ENCODE results near the gene FAM83D. TPM values are rescaled to one million over a fixed set of nuclear protein-coding genes. Genes with fewer than 3 reads are reported as not detected.

The FAM83D gene, protein sequence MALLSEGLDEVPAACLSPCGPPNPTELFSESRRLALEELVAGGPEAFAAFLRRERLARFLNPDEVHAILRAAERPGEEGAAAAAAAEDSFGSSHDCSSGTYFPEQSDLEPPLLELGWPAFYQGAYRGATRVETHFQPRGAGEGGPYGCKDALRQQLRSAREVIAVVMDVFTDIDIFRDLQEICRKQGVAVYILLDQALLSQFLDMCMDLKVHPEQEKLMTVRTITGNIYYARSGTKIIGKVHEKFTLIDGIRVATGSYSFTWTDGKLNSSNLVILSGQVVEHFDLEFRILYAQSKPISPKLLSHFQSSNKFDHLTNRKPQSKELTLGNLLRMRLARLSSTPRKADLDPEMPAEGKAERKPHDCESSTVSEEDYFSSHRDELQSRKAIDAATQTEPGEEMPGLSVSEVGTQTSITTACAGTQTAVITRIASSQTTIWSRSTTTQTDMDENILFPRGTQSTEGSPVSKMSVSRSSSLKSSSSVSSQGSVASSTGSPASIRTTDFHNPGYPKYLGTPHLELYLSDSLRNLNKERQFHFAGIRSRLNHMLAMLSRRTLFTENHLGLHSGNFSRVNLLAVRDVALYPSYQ
- total RNA-seq, result 17.3 and 17.6 TPM in 2 replicates

DNA sequence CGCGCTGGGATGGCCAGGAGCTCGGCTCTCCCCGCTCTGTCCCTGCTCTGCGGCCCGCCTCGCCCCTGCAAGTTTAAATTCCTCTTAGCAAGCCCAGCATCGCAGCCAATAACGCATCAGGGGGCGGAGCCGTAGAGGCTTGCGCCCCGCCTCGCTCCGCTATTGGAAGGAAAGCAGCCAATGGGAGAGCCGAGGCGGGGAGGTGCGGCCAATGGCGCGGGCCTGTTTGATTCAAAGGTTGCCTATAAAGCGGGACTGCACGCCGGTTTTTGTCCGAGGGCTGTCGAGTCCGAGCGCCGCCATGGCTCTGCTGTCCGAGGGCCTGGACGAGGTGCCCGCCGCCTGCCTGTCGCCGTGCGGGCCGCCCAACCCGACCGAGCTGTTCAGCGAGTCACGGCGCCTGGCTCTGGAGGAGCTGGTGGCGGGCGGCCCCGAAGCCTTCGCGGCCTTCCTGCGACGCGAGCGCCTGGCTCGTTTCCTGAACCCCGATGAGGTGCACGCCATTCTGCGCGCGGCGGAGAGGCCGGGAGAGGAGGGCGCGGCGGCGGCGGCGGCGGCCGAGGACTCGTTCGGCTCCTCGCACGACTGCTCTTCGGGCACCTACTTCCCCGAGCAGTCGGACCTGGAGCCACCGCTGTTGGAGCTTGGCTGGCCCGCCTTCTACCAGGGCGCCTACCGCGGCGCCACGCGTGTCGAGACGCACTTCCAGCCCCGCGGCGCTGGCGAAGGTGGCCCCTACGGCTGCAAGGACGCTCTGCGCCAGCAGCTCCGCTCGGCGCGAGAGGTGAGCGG, at the start of gene FAM83D:
Gene FAM83D, plus strand, starts transcription at position 276 of the 792 bp plus-strand sequence. Its CDS starts 26 bp downstream, at position 302.
- intact Hi-C loops (cut with micrococcal nuclease), result loop anchor here (1.0 kb wide), 5 partner anchors 36 to 280 kb away; partner anchors contain the start of genes ACTR5, DHX35 and PPP1R16B

- intact Hi-C loops (cut with micrococcal nuclease), result loop anchor here (2.0 kb wide), 1 partner anchor 15 kb away; no protein-coding TSS in a partner anchor
Observed at GRCh38 chr20:38877483-38877882, 48.7 kb upstream of the FAM83D start.

DNA sequence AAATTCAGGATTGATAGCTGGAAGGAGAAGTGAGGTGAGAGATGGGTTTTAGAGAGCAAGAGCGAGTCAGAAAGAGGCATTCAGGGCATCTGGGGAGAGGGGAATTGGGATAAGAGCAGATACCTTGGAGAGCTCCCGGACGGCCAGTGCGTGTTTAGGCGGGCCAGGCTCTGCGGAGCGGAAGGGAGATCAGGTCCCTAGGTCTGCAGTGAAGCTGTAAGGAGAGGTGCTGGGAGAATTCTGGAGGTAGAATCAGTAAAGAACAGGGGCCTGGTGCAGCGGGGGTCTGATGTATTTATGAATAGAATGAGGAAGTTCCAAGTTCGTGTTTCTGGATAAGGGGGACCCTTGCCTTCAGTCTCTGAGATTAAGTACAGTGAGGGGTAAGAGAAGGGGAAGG, 47.4 kb upstream of the FAM83D start:
- intact Hi-C loops (cut with micrococcal nuclease), result no loop called here

DNA sequence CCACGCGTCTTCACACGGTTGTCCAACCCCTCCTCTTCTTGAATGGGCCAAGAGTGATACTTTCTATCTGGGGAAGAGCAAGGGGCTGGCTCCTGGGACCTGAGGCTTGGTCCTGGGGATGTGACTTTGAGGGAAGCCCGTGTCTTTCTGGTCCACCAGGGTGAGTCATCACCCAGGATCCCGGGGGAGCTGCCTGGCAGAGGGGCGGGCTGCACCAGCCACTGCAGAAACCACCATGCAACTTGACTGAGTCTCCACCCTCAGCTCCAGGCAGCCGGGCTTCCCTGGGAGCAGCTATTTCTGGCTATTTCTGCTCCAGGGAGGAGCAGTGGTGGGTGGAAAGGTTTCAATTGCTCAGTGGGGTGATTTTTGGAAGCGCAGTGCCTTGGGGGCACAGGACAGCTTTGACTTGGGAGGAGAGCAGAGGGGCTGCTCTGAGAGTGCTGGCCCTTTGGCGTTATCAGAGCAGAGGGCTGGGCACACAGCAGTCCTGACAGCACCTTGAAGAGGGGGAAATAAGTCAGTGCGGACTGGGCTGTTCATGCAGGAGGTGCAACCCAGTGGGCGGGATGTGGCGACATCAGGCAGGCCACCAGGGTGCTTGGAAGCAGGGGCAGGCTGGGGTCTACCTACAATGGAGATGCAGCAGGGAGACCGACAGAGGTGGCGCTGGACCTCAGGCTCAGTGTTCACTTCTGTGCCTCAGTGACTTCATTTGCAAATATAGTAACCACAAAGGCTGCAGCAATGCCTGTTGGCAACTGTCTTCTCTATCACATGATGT, 45.1 kb upstream of the FAM83D start:
- intact Hi-C loops (cut with micrococcal nuclease), result no loop called here

DNA sequence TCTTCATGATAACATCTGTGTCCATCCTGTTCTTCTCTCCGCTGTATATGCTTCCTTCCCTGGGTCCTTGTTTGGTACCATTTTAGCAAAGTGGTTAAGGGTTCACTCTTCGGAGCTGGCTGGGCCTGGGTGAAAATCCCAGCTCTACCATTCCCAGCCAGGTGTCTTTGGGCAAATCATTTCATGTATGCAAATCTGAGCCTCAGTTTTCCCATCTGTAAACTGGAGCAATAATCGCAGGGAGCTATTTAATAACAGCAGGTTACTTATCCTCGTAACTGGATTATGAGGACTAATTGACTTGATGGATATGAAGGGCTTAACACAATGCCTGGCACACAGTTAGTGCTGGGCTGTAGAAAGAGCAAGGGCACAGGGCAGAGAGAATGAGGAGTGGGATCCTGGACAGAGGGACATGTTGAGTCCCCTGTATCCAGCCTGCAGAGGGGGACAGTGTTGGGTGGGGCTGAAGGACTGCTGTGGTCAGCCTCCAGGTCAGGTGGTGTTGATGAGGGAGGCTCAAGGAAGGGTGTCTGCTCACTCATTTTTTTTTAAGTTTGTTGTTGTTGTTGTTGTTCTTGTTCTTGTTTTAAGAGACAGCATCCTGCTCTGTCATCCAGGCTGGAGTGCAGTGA, 44.3 kb upstream of the FAM83D start:
- intact Hi-C loops (cut with micrococcal nuclease), result no loop called here

GRCh38 chr20:38882600-38882999, 43.6 kb upstream of the FAM83D start:
- intact Hi-C loops (cut with micrococcal nuclease), result no loop called here

- intact Hi-C loops (cut with micrococcal nuclease), result no loop called here
Observed at GRCh38 chr20:38883081-38883980, 42.9 kb upstream of the FAM83D start.

GRCh38 chr20:38883981-38884733, 42.1 kb upstream of the FAM83D start:
- intact Hi-C loops (cut with micrococcal nuclease), result loop anchor here (2.0 kb wide), 1 partner anchor 41 kb away; no protein-coding TSS in a partner anchor

- intact Hi-C loops (cut with micrococcal nuclease), result loop anchor here (2.0 kb wide), 1 partner anchor 43 kb away; no protein-coding TSS in a partner anchor
Observed at GRCh38 chr20:38885357-38885756, 40.9 kb upstream of the FAM83D start.

DNA sequence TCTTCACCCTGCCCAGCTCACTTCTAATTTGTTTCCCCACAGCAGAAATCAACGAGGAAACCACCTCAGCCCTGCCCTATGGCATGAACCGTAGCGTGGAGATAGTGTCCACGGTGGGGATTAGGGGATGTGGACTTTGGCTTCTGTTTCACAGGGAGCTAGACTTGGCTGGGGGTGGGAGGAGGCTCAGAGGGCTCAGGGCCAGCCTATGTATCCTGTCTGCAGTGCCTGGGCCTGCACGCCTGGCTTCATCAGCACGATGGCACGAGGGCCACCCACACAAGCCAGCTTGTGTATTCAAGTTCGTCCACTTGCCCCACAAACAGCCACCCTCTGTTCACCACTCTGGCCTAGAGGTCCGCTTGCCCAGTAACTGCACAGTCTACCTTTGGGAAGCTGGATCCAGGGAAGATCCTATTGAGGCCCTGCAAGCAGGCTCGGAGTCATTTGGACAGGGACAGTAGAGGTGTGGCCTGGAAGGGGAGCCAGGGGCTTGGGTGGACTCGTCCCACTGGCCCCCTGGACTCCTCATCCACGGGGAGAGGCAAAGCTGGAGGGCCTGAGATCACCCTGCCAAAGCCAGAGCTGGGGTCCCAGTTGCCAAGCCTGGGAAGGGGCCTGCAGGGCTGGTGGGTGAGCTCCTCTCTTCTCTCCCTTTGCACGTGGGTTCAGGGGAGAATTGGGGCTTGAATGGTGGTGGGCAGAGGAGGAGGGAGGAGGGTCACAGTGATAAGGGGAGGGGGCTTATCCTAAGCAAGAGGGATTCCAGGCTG, 38.0 kb upstream of the FAM83D start:
- intact Hi-C loops (cut with micrococcal nuclease), result no loop called here

- intact Hi-C loops (cut with micrococcal nuclease), result no loop called here
Observed at GRCh38 chr20:38889050-38889449, 37.2 kb upstream of the FAM83D start.

- intact Hi-C loops (cut with micrococcal nuclease), result loop anchor here (5.0 kb wide), 1 partner anchor 158 kb away; no protein-coding TSS in a partner anchor
Observed at GRCh38 chr20:38889792-38890496, 36.3 kb upstream of the FAM83D start.

DNA sequence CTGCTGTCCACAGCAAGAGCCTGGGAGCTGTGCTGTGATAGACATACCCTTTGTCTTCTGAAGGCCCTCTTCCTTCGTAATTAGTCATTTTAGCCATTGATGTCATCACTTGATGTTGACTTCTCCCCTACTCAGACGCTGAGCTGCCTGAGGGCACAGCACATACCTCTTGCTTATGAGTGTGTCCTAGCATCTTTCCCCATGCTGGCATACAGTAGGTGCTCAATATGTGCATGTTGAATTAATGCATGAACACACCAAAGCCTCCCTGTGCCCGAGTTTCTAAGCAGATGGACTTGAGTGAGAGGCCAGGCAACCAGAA, 35.8 kb upstream of the FAM83D start:
- intact Hi-C loops (cut with micrococcal nuclease), result loop anchor here (5.0 kb wide), 1 partner anchor 158 kb away; no protein-coding TSS in a partner anchor

DNA sequence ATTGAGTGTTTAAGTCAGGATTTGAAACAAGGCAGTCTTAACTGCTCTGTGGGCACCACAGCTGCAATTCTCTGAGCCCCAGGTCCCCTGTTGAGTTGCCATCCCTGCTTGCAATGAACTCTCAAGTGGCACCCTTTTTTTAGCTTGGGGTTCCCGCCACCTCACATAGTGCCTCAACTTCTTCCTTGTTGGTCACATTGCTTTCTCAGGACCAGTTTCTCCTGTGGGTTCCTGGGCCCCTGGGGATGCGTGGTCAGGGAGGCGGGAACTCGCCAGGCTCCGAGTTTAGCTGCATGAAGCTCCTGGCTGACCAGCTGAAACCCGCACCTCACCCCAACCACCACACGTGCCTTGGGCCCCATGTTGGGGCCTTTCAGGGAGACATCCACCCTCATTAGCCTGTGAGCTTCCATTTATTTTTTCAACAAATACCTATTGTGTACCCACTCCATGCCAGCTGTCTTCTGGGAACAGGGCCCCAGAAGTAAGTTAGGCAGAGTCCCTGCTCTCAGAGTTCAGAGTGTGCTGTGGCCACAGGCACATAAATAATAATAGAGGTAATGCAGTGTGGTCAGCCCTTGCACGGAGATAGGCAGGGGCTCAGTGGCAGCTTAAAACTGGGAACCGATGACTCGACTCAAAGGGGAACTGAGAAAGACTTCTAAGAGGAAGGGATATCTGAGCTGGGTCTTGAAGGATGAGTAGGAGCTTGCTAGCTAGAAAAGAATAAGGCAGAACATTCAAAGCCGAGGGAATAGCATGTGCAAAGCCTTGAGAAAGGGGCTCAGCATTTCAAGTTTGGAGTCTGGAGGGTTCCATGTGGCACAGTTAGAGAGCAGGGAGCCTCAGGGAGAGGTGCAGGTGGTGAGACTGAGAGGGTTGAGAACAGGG, 33.9 kb upstream of the FAM83D start:
- intact Hi-C loops (cut with micrococcal nuclease), result loop anchor here (2.0 to 5.0 kb wide), 3 partner anchors 16 to 160 kb away; partner anchors contain the start of gene ACTR5

GRCh38 chr20:38893056-38893564, 33.1 kb upstream of the FAM83D start:
- intact Hi-C loops (cut with micrococcal nuclease), result loop anchor here (1.0 to 5.0 kb wide), 4 partner anchors 16 to 161 kb away; partner anchors contain the start of gene ACTR5

Data from T-helper 2 cell treated with Interferon-gamma antibody and Interleukin-4, amounts not matched to agents 100 ng/mL and 5 ng/mL, for 36 hours (primary cell).